ENCODE results near the gene UBR4.
A peak's percentile ranks its signal among the peaks of the same experiment; 100 is the strongest.
"Not testable (repeated sequence)": the region's sequence is repeated elsewhere in the genome, so short reads cannot be mapped to it uniquely, and the experiment has no call there.

Gene UBR4

GRCh38 chr1:19209990-19210771 is at the start of gene UBR4:
Gene UBR4, minus strand, starts transcription at chr1:19210266. Its CDS starts 18 bp downstream, at chr1:19210248.
- peak within 1 kb of the TSS; percentile 96 for H3K4me3 Mint-ChIP-seq
- no peaks in the 10 kb centered on the region for H3K9me3 Mint-ChIP-seq
- H3K27me3 Mint-ChIP-seq (ENCODE audit: low read depth), result no peaks in the 10 kb centered on the region
- H3K36me3 Mint-ChIP-seq (ENCODE audit: low read depth), result peaks cover 32% of the 10 kb centered on the region
- H3K4me1 Mint-ChIP-seq (ENCODE audit: low read depth), result peaks cover 62% of the 10 kb centered on the region
- DNase-seq (ENCODE audit: low spot score), result peak; percentile 97
- peak within 1 kb of the TSS; percentile 97 for H3K27ac Mint-ChIP-seq

- H3K36me3 Mint-ChIP-seq (ENCODE audit: low read depth), result peaks cover 30% of the 10 kb centered on the region
- no peaks in the 10 kb centered on the region for H3K9me3 Mint-ChIP-seq
- H3K27me3 Mint-ChIP-seq (ENCODE audit: low read depth), result no peaks in the 10 kb centered on the region
- H3K27ac Mint-ChIP-seq, result no peak overlapping the region
- H3K4me1 Mint-ChIP-seq (ENCODE audit: low read depth), result peaks cover 4% of the 10 kb centered on the region
- H3K4me3 Mint-ChIP-seq, result no peak overlapping the region
- DNase-seq (ENCODE audit: low spot score), result no peak
Observed at GRCh38 chr1:19258353-19258752, 48.3 kb upstream of the UBR4 start.

DNA sequence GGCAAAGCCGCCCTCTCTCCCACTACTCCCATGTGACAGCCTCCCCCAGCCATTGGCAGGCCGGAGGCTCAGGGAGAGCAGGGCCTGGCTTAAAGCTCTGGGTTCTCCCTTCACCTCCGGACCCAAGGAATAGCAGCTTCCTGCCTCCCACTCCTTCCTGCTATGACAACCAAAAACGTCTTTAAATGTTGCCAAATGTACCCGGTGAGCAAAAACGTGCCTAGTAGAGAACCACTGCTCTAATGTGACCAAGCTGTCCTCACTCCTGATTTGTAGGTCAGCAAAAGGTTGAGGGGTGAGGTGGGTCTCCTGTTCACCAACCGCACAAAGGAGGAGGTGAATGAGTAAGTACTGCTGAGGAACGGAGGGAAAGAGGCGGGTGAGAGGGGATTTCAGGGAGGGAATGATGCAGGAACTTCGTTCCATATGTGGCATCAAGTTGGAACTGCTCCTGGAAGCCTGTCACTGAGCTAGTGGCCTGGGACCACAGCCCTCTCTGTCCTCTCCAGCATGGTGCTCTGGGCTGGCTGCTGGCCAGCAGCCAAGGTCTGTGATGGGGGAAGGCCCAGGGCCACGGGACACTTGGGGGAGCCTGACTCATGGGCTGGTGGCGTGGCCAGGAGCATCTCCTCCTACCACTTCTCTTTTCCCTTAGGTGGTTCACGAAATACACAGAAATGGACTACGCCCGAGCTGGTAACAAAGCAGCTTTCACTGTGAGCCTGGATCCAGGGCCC is 47.3 kb upstream of the UBR4 start:
- peak; percentile 32 for DNase-seq (ENCODE audit: low spot score)
- H3K4me3 Mint-ChIP-seq, result no peak overlapping the region
- H3K27me3 Mint-ChIP-seq (ENCODE audit: low read depth), result no peaks in the 10 kb centered on the region
- no peaks in the 10 kb centered on the region for H3K9me3 Mint-ChIP-seq
- peak overlapping the region; percentile 57 for H3K27ac Mint-ChIP-seq
- peaks cover 9% of the 10 kb centered on the region for H3K4me1 Mint-ChIP-seq (ENCODE audit: low read depth)
- peaks cover 30% of the 10 kb centered on the region for H3K36me3 Mint-ChIP-seq (ENCODE audit: low read depth)

DNA sequence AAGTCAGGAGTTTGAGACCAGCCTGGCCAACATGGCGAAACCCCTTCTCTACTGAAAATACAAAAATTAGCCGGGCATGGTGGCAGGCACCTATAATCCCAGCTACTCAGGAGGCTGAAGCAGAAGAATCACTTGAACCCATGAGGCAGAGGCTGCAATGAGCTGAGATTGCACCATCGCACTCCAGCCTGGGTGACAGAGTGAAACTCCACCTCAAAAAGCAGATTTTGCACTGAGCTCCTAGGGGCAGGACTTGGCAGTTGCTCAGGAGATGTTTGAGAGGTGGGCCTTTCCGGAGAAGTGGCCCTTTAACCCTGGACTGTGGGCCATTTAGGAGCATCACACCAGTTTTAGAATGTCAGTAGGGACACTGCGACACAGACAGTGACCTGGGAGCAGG is 46.2 kb upstream of the UBR4 start:
- not testable (repeated sequence) for DNase-seq (ENCODE audit: low spot score); H3K4me1 Mint-ChIP-seq (ENCODE audit: low read depth); H3K27me3 Mint-ChIP-seq (ENCODE audit: low read depth); H3K9me3 Mint-ChIP-seq; H3K27ac Mint-ChIP-seq; H3K4me3 Mint-ChIP-seq
- peaks cover 32% of the 10 kb centered on the region for H3K36me3 Mint-ChIP-seq (ENCODE audit: low read depth)

GRCh38 chr1:19255288-19255687 is 45.2 kb upstream of the UBR4 start:
- Mint-ChIP-seq H3K27me3 (ENCODE audit: low read depth) (no peaks in the 10 kb centered on the region), H3K36me3 (ENCODE audit: low read depth) (peaks cover 32% of the 10 kb centered on the region), H3K4me1 (ENCODE audit: low read depth) (peaks cover 13% of the 10 kb centered on the region), H3K9me3 (no peaks in the 10 kb centered on the region), H3K4me3 (no peak overlapping the region), H3K27ac (no peak overlapping the region)
- DNase-seq (ENCODE audit: low spot score), result no peak

- Mint-ChIP-seq H3K4me3 (no peak overlapping the region), H3K4me1 (ENCODE audit: low read depth) (peaks cover 16% of the 10 kb centered on the region), H3K27me3 (ENCODE audit: low read depth) (no peaks in the 10 kb centered on the region), H3K27ac (no peak overlapping the region), H3K9me3 (no peaks in the 10 kb centered on the region), H3K36me3 (ENCODE audit: low read depth) (peaks cover 27% of the 10 kb centered on the region)
- no peak for DNase-seq (ENCODE audit: low spot score)
Observed at GRCh38 chr1:19254416-19254815, 44.4 kb upstream of the UBR4 start.

GRCh38 chr1:19251305-19252196 is 41.5 kb upstream of the UBR4 start, which contains the start of the genes EMC1 and MRTO4:
Gene EMC1, minus strand, starts transcription at chr1:19251524. Its CDS starts 15 bp downstream, at chr1:19251509.
Gene MRTO4, plus strand, starts transcription at chr1:19251805. Its CDS starts 31 bp downstream, at chr1:19251836.
- DNase-seq (ENCODE audit: low spot score), result peak; percentile 91
- H3K36me3 Mint-ChIP-seq (ENCODE audit: low read depth), result peaks cover 12% of the 10 kb centered on the region
- peaks cover 15% of the 10 kb centered on the region for H3K4me1 Mint-ChIP-seq (ENCODE audit: low read depth)
- H3K4me3 Mint-ChIP-seq, result peak within 1 kb of the TSS; percentile 99
- H3K9me3 Mint-ChIP-seq, result no peaks in the 10 kb centered on the region
- peak within 1 kb of the TSS; percentile 98 for H3K27ac Mint-ChIP-seq
- no peaks in the 10 kb centered on the region for H3K27me3 Mint-ChIP-seq (ENCODE audit: low read depth)

GRCh38 chr1:19250629-19251304 is 40.7 kb upstream of the UBR4 start:
- Mint-ChIP-seq H3K27me3 (ENCODE audit: low read depth) (no peaks in the 10 kb centered on the region), H3K4me1 (ENCODE audit: low read depth) (peaks cover 15% of the 10 kb centered on the region), H3K36me3 (ENCODE audit: low read depth) (peaks cover 10% of the 10 kb centered on the region), H3K27ac (peak overlapping the region; percentile 98), H3K4me3 (peak overlapping the region; percentile 99), H3K9me3 (no peaks in the 10 kb centered on the region)
- peak; percentile 6 for DNase-seq (ENCODE audit: low spot score)

DNA sequence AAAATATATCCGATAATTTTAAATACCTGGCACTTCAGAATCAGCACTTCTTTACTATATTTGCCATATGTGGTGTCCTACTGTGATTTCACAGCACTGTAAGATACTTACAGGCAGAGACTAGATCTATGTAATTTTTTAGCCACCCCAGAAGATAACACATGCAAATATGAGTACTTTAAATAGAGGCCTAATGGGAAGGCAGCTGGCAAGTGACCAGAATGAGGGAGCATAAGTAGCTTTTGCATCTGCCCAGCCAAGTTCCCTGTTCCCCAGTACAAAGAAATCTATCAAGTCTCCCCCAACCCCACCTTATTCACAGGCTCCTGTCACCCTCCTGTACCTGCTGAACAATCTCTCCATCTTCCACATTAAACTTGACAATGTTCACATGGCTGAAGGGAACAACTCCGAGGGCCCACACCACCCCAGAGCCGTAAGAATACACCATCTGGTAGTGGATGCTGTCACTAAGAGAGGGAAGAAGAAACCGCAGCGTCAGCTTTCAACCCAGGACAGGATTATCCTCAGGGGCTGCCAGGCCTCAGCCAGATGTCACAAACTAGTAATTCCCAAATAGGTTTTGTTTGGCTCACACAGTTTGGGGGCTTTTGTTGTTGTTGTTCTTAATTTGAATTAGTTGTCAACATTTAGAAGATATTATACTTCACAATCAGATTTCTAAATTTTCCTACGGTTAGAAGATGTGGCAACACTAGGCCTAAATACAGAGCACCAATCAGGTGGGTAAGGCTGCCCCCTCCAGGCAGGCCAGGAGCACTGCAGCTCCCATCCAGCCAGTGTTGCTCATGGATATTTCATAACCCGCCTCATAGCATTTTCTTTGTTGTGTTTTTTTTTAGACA is 30.8 kb upstream of the UBR4 start:
- peak; percentile 46 for DNase-seq (ENCODE audit: low spot score)
- Mint-ChIP-seq H3K4me1 (ENCODE audit: low read depth) (peaks cover 4% of the 10 kb centered on the region), H3K36me3 (ENCODE audit: low read depth) (peaks cover 49% of the 10 kb centered on the region), H3K4me3 (no peak overlapping the region), H3K27me3 (ENCODE audit: low read depth) (no peaks in the 10 kb centered on the region), H3K9me3 (no peaks in the 10 kb centered on the region), H3K27ac (peak overlapping the region; percentile 15)

DNA sequence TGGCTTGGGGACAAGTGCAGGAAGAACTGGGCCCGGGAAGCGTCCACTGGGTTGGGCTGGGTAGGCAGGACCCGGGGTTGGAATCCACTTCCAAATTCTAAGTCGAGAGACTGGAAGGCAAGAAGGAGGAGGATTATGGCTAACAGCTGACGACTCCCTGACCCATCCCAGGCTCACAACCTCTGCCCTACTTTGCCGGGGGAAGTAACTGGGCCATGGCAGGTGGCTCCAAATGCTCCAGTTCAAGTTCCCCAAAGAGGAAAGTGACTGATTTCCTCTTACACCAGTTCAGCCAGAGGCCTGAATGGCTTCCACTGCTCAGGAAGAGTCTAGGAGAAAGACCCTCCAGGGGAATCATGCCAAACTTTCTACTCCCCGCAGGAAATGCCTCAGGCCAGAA is 29.8 kb upstream of the UBR4 start:
- Mint-ChIP-seq H3K27ac (no peak overlapping the region), H3K27me3 (ENCODE audit: low read depth) (no peaks in the 10 kb centered on the region), H3K4me1 (ENCODE audit: low read depth) (peaks cover 4% of the 10 kb centered on the region), H3K36me3 (ENCODE audit: low read depth) (peaks cover 49% of the 10 kb centered on the region), H3K4me3 (no peak overlapping the region), H3K9me3 (no peaks in the 10 kb centered on the region)
- DNase-seq (ENCODE audit: low spot score), result no peak

GRCh38 chr1:19234224-19234623 is 24.2 kb upstream of the UBR4 start:
- no peak overlapping the region for H3K27ac Mint-ChIP-seq
- H3K4me3 Mint-ChIP-seq, result no peak overlapping the region
- H3K4me1 Mint-ChIP-seq (ENCODE audit: low read depth), result no peaks in the 10 kb centered on the region
- no peak for DNase-seq (ENCODE audit: low spot score)
- H3K9me3 Mint-ChIP-seq, result no peaks in the 10 kb centered on the region
- peaks cover 42% of the 10 kb centered on the region for H3K36me3 Mint-ChIP-seq (ENCODE audit: low read depth)
- no peaks in the 10 kb centered on the region for H3K27me3 Mint-ChIP-seq (ENCODE audit: low read depth)

GRCh38 chr1:19232524-19232846 is 22.4 kb upstream of the UBR4 start:
- H3K4me3 Mint-ChIP-seq, result no peak overlapping the region
- no peak overlapping the region for H3K27ac Mint-ChIP-seq
- H3K9me3 Mint-ChIP-seq, result no peaks in the 10 kb centered on the region
- no peak for DNase-seq (ENCODE audit: low spot score)
- H3K4me1 Mint-ChIP-seq (ENCODE audit: low read depth), result no peaks in the 10 kb centered on the region
- H3K27me3 Mint-ChIP-seq (ENCODE audit: low read depth), result no peaks in the 10 kb centered on the region
- peaks cover 35% of the 10 kb centered on the region for H3K36me3 Mint-ChIP-seq (ENCODE audit: low read depth)

All from T-helper 2 cell treated with Interferon-gamma antibody and Interleukin-4, amounts not matched to agents 5 μg/mL and 100 μg/mL, for 36 hours (primary cell).